GM12878 (cell line): Measurements from ENCODE around the gene DPP9. TPM values are rescaled to one million over a fixed set of nuclear protein-coding genes. Genes with fewer than 3 reads are reported as not detected.

Experiments used
- ATAC-seq: fragments of 200-7000 bp; cut with Tn5 transposase; 3 replicates; pipeline ENCODE4 v1.9.1; 2020; ENCODE audit warnings: mild to moderate bottlenecking, moderate library complexity
- BruUV-seq: library from RNA; stranded (reverse); fragments of 400-500 nt; replicated peaks from 2 replicates; lab custom pipeline; 2021; lab: Mats Ljungman, UMichigan
- CTCF ChIA-PET: fragments of 300-600 bp; sonication (Branson Sonifier 250); formaldehyde crosslinking; extraction: SDS; loops from one replicate; lab custom pipeline; 2021; ENCODE audit warnings: inconsistent platforms; lab: Yijun Ruan, JAX
- POLR2A ChIA-PET: fragments of 350-600 bp; formaldehyde crosslinking; extraction: SDS; loops from one replicate; lab custom pipeline; 2021; ENCODE audit warnings: inconsistent platforms; lab: Charles Lee
- RAD21 ChIA-PET: fragments of 300-600 bp; sonication (Branson Sonifier 250); formaldehyde crosslinking; loops from one replicate; lab custom pipeline; 2023; ENCODE audit warnings: antibody characterized with exemption; ENCODE audit not compliant: unreplicated experiment; lab: Charles Lee
- SMC1A ChIA-PET: fragments of 300-600 bp; sonication (Branson Sonifier 250); formaldehyde crosslinking; loops from one replicate; lab custom pipeline; 2023; ENCODE audit not compliant: unreplicated experiment, uncharacterized antibody; lab: Charles Lee
- DNase-seq: peaks from one replicate; pipeline ENCODE4 v3.0.0-alpha.2; 2011; ENCODE audit warnings: low read depth, low spot score
- FAIRE-seq: peaks from 3 replicates; lab custom pipeline; 2011; peaks lifted over from hg19 to GRCh38; lab: Jason Lieb, UNC
- H2AFZ ChIP-seq: 2 replicates; pipeline ENCODE4 v1.6.0; 2011; ENCODE audit warnings: low read depth, low read length, control low read depth; ENCODE audit not compliant: control insufficient read depth
- H3K27ac ChIP-seq: 2 replicates; pipeline ENCODE4 v1.5.1; 2011; ENCODE audit warnings: control low read depth; ENCODE audit not compliant: control insufficient read depth, insufficient read depth
- H3K27me3 ChIP-seq, 2 experiments: replicated peaks in 1 of 2; 2 replicates each; pipeline versions ENCODE4 v1.6.0 to v1.6.1; 2011; ENCODE audit warnings: low read length in 1 of 2; ENCODE audit not compliant: control insufficient read depth in 2 of 2, insufficient read depth in 2 of 2
- H3K36me3 ChIP-seq, 2 experiments: 2 replicates each; pipeline ENCODE4 v1.5.1; 2011; ENCODE audit warnings: low read length in 1 of 2; ENCODE audit not compliant: control insufficient read depth in 2 of 2, insufficient read depth in 2 of 2
- H3K4me1 ChIP-seq: 2 replicates; pipeline ENCODE4 v1.6.1; 2011; ENCODE audit warnings: mild to moderate bottlenecking, low read length, moderate library complexity, mixed read lengths; ENCODE audit not compliant: control insufficient read depth, insufficient read depth
- H3K4me2 ChIP-seq: 2 replicates; pipeline ENCODE4 v1.6.0; 2011; ENCODE audit warnings: control low read depth; ENCODE audit not compliant: control insufficient read depth, insufficient read depth
- H3K4me3 ChIP-seq: fragments of 200-600 bp; sonication (generic); 2 replicates; pipeline ENCODE4 v1.5.1; 2016
- H3K79me2 ChIP-seq: 2 replicates; pipeline ENCODE4 v1.6.0; 2011; ENCODE audit warnings: low read length; ENCODE audit not compliant: control insufficient read depth, insufficient read depth
- H3K9ac ChIP-seq: 2 replicates; pipeline ENCODE4 v1.8.0; 2011; ENCODE audit warnings: low read length, control low read depth, mixed read lengths; ENCODE audit not compliant: control insufficient read depth, insufficient read depth
- H3K9me3 ChIP-seq: replicated peaks from 3 replicates; pipeline ENCODE4 v1.5.1; 2011; ENCODE audit warnings: mild to moderate bottlenecking, low read length; ENCODE audit not compliant: control insufficient read depth, insufficient read depth
- H4K20me1 ChIP-seq: 2 replicates; pipeline ENCODE4 v1.6.0; 2011; ENCODE audit not compliant: control insufficient read depth, insufficient read depth
- ATF2 ChIP-seq: IDR thresholded peaks from 2 replicates; pipeline ENCODE4 v1.6.1; 2012; ENCODE audit warnings: low read length, inconsistent platforms
- BCLAF1 ChIP-seq: fragments of 450-650 bp; IDR thresholded peaks from 2 replicates; pipeline ENCODE4 v1.6.1; 2017; ENCODE audit warnings: antibody characterized with exemption, mild to moderate bottlenecking, moderate library complexity
- ELK1 ChIP-seq: IDR thresholded peaks from 2 replicates; pipeline ENCODE4 v1.6.1; 2012; ENCODE audit warnings: low read depth, low read length, improper control_type of control experiment
- GATAD2B ChIP-seq: fragments of 450-650 bp; conservative IDR thresholded peaks from 2 replicates; pipeline ENCODE4 v1.6.1; 2017; ENCODE audit warnings: low read depth, mild to moderate bottlenecking, moderate library complexity
- KDM1A ChIP-seq: fragments of 200-600 bp; sonication (generic); IDR thresholded peaks from 2 replicates; pipeline ENCODE4 v1.6.1; 2016; ENCODE audit warnings: borderline replicate concordance
- MTA3 ChIP-seq: IDR thresholded peaks from 2 replicates; pipeline ENCODE4 v1.6.1; 2012; ENCODE audit warnings: low read length, inconsistent platforms, borderline replicate concordance
- RAD51 ChIP-seq: fragments of 450-650 bp; IDR thresholded peaks from 2 replicates; pipeline ENCODE4 v1.6.1; 2016; ENCODE audit warnings: moderate library complexity, mild to moderate bottlenecking, inconsistent platforms
- SKIL ChIP-seq: fragments of 450-650 bp; IDR thresholded peaks from 2 replicates; pipeline ENCODE4 v1.6.1; 2017; ENCODE audit warnings: mild to moderate bottlenecking, low read depth, inconsistent platforms; ENCODE audit not compliant: poor library complexity, severe bottlenecking
- SMAD1 ChIP-seq: fragments of 450-650 bp; IDR thresholded peaks from 2 replicates; pipeline ENCODE4 v1.6.1; 2018; ENCODE audit warnings: mild to moderate bottlenecking, low read depth; ENCODE audit not compliant: partially characterized antibody
- STAT3 ChIP-seq: IDR thresholded peaks from 2 replicates; pipeline ENCODE4 v1.6.1; 2011; ENCODE audit warnings: low read depth, low read length, improper control_type of control experiment
- WRNIP1 ChIP-seq: IDR thresholded peaks from 2 replicates; pipeline ENCODE4 v1.6.1; 2011; ENCODE audit warnings: low read depth, low read length, improper control_type of control experiment, borderline replicate concordance
- ZNF207 ChIP-seq: fragments of 450-650 bp; IDR thresholded peaks from 2 replicates; pipeline ENCODE4 v1.6.1; 2014; ENCODE audit warnings: antibody characterized with exemption, mild to moderate bottlenecking, borderline replicate concordance
- ZNF274 ChIP-seq: IDR thresholded peaks from one replicate; pipeline ENCODE4 v1.8.0; 2011; ENCODE audit not compliant: insufficient read length, insufficient read depth
- WGBS: methylation state at CpG from one replicate; pipeline ENCODE4 v1.1.6; 2016; ENCODE audit warnings: low lambda C conversion rate; ENCODE audit not compliant: insufficient replicate concordance, insufficient coverage; ENCODE audit errors: missing lambda C conversion rate; 5-methylcytosine and 5-hydroxymethylcytosine counted together
- in situ Hi-C: fragments of 300-500 bp; cut with MboI; formaldehyde crosslinking; loops from 9 replicates; pipeline ENCODE4 v1.14.3; 2018; ENCODE audit warnings: mixed read lengths
- intact Hi-C: fragments of 100-400 bp; cut with micrococcal nuclease; formaldehyde crosslinking; loops from one replicate; pipeline ENCODE4 v1.14.2; 2022; ENCODE audit not compliant: unreplicated experiment
- polyA plus RNA-seq, 11 experiments: library from polyadenylated mRNA; depleted of rRNA in 4 of 11; unstranded in 6 of 11; stranded (reverse) in 5 of 11; fragments of >200 nt; fragmentation: Nextera tagmentation in 4 of 11; fragmentation: Illumina TruSeq in 1 of 11; extraction: Ambion mirVana in 4 of 11; extraction: Trizol in 1 of 11; gene quantifications; 1 replicate in 1 of 11; 2 replicates in 10 of 11; pipeline versions ENCODE4 v1.2.1 to v1.2.3, GENCODE V29; 2011 to 2016; ENCODE audit warnings: inconsistent platforms in 2 of 11, missing spikeins in 2 of 11, low read depth in 1 of 11
- total RNA-seq, 4 experiments: library from RNA; depleted of rRNA in 3 of 4; stranded (reverse); fragments of >200 nt in 3 of 4; fragmentation: Illumina TruSeq in 1 of 4; extraction: Trizol in 1 of 4; gene quantifications; 2 replicates each; pipeline versions ENCODE4 v1.2.1 to v1.2.3, GENCODE V29; 2013 to 2021

Gene DPP9
- total and polyA plus RNA-seq, 10 of the 15 experiments (the other 5 are each of a cell fraction or from before 2014, with no cell fraction given): 0.64 to 58.6 (median 27.6) TPM

GRCh38 chr19:4662020-4662695, 61.5 kb downstream of the DPP9 start:
- 88% methylated on average over 20 of the region's 20 CpGs for WGBS
- no peak for ATAC-seq
- Histone ChIP-seq H3K9ac (no peak overlapping the region), H3K4me2 (no peak overlapping the region), H2AFZ (no peak overlapping the region), H3K9me3 (no peaks in the 10 kb centered on the region), H3K79me2 (no peaks in the 10 kb centered on the region; the same call in 1 of the 2 replicates), H3K27me3 (no peaks in the 10 kb centered on the region), H3K27ac (no peak overlapping the region), H3K36me3 (peaks cover 22 to 23% of the 10 kb centered on the region in 2 experiments; a peak in 3 of 4 replicates), H3K4me1 (no peaks in the 10 kb centered on the region), H3K4me3 (no peak overlapping the region), H4K20me1 (no peaks in the 10 kb centered on the region)
- RAD21 ChIA-PET: no interaction called here
- POLR2A ChIA-PET: no interaction called here
- CTCF ChIA-PET: no interaction called here
- no peak for FAIRE-seq
- no TSS peak for BruUV-seq
- in situ Hi-C loops: no loop called here
- TF ChIP-seq WRNIP1: no peak
- TF ChIP-seq ATF2: no peak
- no peak for TF ChIP-seq GATAD2B
- TF ChIP-seq KDM1A: no peak
- TF ChIP-seq ELK1: no peak
- no peak for TF ChIP-seq BCLAF1
- TF ChIP-seq MTA3: no peak
- TF ChIP-seq ZNF274: no peak
- TF ChIP-seq RAD51: no peak
- no peak for TF ChIP-seq SKIL
- TF ChIP-seq STAT3: no peak
- no peak for TF ChIP-seq SMAD1
- no peak for TF ChIP-seq ZNF207
- no peak for DNase-seq
- intact Hi-C loops: no loop called here
- SMC1A ChIA-PET: no interaction called here
